ENCODE results near the gene DOCK4.
"Not testable (repeated sequence)": the region's sequence is repeated elsewhere in the genome, so short reads cannot be mapped to it uniquely, and the experiment has no call there.

- not testable (repeated sequence) for TF ChIP-seq CTCF (IDR thresholded peaks at IDR 0.05); GABPB1 (CRISPR knock-in tag; IDR thresholded peaks at IDR 0.05); ESRRA (CRISPR knock-in tag; IDR thresholded peaks at IDR 0.05; ENCODE audit: borderline replicate concordance); MAX (CRISPR knock-in tag; IDR thresholded peaks at IDR 0.05); NR2C2 (CRISPR knock-in tag; IDR thresholded peaks at IDR 0.05); CREM (CRISPR knock-in tag; IDR thresholded peaks at IDR 0.05); ATF3 (CRISPR knock-in tag; conservative IDR thresholded peaks at IDR 0.05); ZBTB21 (CRISPR knock-in tag; IDR thresholded peaks at IDR 0.05; ENCODE audit: borderline replicate concordance)
Measured at GRCh38 chr7:112128461-112129425, 77.5 kb downstream of the DOCK4 start.
